NCI-H460 (cell line): ENCODE data around the gene LENG8. TPM values are rescaled to one million over a fixed set of nuclear protein-coding genes. Genes with fewer than 3 reads are reported as not detected.
"Not testable (repeated sequence)": the region's sequence is repeated elsewhere in the genome, so short reads cannot be mapped to it uniquely, and the experiment has no call there.

Experiments
- DNase-seq: peaks from one replicate; pipeline ENCODE4 v3.0.0-alpha.2; 2016; ENCODE audit warnings: low read depth; ENCODE audit errors: extremely low read depth
- total RNA-seq: library from RNA; depleted of rRNA; stranded (reverse); fragments of >200 nt; shearing (Covaris generic); gene quantifications from 2 replicates; pipeline ENCODE4 v1.2.3, GENCODE V29; 2014

Gene LENG8
- total RNA-seq, 1 experiment from 2014 or later = 30.4 TPM

- no peak for DNase-seq
Measured at GRCh38 chr19:54459282-54460229, 10.6 kb downstream of the LENG8 start.

GRCh38 chr19:54460230-54461005, 11.4 kb downstream of the LENG8 start:
- no peak for DNase-seq

GRCh38 chr19:54461210-54461609, 12.2 kb downstream of the LENG8 start:
- no peak for DNase-seq

- no peak for DNase-seq
Measured at GRCh38 chr19:54461613-54462012, 12.6 kb downstream of the LENG8 start.

GRCh38 chr19:54462047-54462654, 13.2 kb downstream of the LENG8 start:
- no peak for DNase-seq

- peak; percentile 55 for DNase-seq
Measured at GRCh38 chr19:54462655-54463530, 13.9 kb downstream of the LENG8 start.

- peak; percentile 98 for DNase-seq
Measured at GRCh38 chr19:54463531-54464043, 14.6 kb downstream of the LENG8 start, which contains the start of gene LENG9. LENG9 (minus strand) TSS chr19:54463778; CDS start chr19:54463526, 252 bp downstream.

GRCh38 chr19:54464044-54464629, 15.1 kb downstream of the LENG8 start:
- DNase-seq = peak; percentile 94

GRCh38 chr19:54464630-54465425, 15.8 kb downstream of the LENG8 start:
- peak; percentile 81 for DNase-seq

- DNase-seq = no peak
Measured at GRCh38 chr19:54465426-54466109, 16.6 kb downstream of the LENG8 start.

GRCh38 chr19:54466110-54466480, 17.1 kb downstream of the LENG8 start:
- not testable (repeated sequence) for DNase-seq

GRCh38 chr19:54469496-54469934, 20.5 kb downstream of the LENG8 start:
- no peak for DNase-seq

GRCh38 chr19:54470276-54470887, 21.4 kb downstream of the LENG8 start:
- DNase-seq = no peak

GRCh38 chr19:54470991-54471782, 22.2 kb downstream of the LENG8 start:
- no peak for DNase-seq

GRCh38 chr19:54473071-54473891, 24.3 kb downstream of the LENG8 start, which contains the start of gene CDC42EP5:
CDC42EP5 (minus strand) TSS chr19:54473296; CDS start chr19:54465547, 7,749 bp downstream.
- DNase-seq = no peak

- DNase-seq = no peak
Measured at GRCh38 chr19:54473892-54474372, 24.9 kb downstream of the LENG8 start.
